Colon (tissue), 2 donors: ENCODE measurements around the gene ATP6V0B.

Experiments
- FAIRE-seq: peaks from 2 replicates; lab custom pipeline; 2012; peaks lifted over from hg19 to GRCh38; lab: Jason Lieb, UNC
- donor health status: control.
- donor health status: control.

Gene ATP6V0B

DNA sequence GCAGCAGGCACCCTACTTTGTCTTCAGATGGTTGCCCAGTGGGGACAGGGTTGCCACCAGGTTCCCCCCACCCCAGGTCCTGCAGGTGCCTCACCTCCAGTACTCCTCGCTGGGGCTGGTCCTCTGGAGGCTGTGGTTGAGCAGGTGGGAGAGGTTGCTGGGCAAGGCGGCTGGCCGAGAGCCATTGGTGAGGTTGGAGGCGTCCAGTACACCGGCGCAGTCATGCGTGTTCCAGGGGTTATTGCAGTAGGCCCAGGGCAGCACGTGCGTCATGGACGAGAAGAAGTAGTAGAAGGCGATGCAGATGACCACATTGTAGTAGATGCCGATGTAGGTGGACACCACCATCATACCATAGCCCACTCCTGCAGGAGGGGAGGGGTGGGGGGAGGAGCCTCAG lies 33.5 kb downstream of the ATP6V0B start:
- FAIRE-seq = no peak

DNA sequence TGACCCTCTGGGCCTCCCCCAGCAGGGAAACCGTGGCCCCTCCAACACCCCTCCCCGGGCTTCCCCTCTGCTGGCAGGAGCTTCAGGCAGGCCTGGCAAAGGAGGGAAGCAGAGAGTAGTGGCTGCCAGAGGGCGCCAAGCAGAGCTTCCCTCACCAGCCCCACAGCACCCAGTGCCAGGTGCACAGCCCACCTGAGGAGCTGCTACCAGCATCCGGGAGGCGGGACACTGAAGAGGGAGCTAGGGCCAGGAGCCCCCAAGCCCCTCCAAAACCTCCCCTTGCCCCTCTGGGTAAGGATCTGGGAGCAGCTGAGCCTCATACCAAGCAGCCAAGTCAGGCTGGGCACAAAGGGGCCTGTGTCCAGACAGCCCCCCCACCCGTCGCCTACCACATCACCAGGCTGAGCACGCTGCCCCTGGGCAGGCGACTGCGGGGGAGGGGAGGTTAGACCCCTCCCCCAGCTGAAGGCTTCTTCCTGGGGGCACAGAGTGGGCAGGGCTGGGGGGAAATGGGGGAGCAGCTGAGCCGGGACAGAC lies 36.2 kb downstream of the ATP6V0B start:
- FAIRE-seq = no peak

DNA sequence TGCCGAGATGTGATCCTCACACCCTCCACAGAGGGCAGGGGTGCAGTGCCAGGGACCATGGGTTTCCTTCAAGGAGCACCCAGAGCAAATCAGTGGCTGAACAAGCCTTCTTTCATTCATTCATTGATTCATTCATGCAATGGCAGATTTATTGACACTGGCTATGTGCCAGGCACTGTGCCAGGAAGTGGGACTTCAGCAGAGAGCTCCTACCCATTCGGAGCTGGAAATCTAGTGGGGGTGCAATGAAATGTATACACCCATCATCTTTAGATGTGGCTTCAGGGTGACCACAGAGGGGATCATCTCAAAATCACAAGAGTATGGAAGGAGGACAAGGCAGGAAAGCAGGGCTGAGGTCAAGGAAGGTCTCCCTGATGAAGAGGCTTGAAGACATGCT lies 37.6 kb downstream of the ATP6V0B start:
- FAIRE-seq = no peak

DNA sequence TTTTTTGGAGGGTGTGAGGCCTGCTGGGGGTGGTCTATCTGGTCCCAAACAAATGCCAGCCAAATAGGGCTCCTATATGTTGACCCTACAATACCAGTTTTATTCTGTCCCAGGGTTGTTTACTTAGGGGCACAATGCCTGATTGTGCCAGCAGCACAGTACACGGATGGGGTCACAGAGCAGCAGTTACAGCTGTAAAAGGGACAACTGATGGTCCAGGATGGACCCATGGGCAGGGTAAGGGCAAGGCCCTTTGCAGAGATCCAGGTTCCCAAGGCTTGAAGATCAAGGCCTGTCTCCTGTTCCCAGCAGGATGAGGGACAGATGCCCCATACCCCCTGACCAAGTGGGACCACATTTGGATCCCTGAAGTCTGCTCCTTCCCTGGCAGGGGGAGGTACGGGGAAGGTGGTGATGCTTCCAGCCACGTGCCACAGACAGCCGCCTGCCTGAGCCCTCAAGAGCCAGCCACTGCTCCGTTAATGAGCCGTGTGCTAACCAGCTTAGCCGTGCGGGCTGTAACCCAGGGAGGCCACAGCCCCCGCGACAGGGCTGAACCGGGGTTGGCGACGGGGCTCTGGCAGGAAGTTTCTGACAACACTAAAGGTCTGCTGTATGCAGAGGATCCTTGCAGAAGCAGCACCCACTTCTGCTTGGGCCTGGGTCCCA lies 38.3 kb downstream of the ATP6V0B start:
- no peak for FAIRE-seq

DNA sequence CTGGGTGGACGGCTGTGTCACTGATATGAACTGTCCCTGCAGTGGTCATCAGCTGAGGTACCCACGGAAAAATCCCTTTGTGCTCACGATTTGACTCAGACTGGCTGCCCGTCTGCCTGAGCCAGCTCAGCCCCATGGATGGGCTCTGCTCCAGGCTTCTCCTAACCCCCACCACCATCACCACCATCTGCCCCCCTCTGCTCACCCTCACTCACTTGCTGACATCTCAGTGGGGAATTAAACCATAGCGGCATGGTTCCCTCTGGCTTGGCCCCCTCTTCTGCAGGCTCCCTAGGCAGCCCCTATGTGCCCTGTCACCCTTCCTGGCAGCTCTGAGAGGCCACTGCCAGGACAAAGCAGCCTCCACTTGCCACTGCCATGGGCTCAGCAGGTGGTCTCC lies 39.2 kb downstream of the ATP6V0B start:
- FAIRE-seq = no peak

DNA sequence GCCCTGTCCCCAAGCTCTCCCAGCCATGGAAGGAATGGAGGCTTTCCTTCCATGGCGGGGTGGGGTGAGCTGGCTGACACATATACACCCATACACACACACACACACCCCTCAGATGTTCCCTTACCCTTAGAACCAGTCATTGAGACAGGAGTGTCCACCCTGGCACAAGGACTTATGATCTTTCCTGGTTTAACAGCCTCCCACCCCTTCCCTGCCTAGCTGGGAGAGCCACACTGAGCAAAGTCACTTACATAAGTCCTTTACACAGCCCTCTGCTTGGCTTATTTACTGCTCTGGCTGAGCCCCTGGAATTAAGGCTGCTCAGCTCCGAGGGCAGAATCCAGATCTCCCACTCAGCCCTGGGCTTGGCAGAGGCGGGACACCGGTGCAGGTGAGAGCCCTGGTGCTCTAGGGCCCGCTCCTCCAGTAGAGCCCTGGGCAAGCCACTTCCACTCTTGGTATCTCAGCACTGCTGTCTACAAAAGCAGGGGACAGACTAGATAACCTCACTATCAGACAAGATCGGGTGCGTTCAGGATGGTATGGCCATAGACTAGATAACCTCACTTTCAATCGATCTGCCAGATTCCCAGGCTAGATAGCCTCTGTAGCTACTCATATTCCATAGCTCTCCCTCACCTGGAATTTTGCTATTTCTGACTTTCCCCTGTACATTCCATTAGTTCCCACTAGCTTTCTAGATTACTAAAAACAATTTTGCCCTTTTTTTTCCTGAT lies 39.8 kb downstream of the ATP6V0B start:
- no peak for FAIRE-seq

DNA sequence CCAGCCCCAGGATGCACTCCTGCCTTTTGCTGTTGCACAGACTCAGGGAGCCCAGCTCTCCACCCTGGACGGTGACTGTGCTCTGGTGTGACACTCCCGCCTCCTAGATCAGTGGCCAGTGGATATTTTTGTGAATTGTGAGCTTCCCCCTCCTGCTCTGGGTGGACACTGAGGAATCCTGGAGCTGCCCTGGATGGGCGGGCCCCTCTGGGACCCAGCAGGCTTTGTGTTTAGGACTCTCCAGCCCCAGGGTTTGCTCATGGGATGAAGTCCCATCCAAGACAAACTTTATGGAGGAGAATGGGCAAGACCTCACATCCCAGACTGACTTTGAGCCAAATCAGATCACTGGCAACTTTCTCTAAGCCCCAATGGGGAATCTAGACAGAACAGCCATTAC lies 40.4 kb downstream of the ATP6V0B start:
- no peak for FAIRE-seq

DNA sequence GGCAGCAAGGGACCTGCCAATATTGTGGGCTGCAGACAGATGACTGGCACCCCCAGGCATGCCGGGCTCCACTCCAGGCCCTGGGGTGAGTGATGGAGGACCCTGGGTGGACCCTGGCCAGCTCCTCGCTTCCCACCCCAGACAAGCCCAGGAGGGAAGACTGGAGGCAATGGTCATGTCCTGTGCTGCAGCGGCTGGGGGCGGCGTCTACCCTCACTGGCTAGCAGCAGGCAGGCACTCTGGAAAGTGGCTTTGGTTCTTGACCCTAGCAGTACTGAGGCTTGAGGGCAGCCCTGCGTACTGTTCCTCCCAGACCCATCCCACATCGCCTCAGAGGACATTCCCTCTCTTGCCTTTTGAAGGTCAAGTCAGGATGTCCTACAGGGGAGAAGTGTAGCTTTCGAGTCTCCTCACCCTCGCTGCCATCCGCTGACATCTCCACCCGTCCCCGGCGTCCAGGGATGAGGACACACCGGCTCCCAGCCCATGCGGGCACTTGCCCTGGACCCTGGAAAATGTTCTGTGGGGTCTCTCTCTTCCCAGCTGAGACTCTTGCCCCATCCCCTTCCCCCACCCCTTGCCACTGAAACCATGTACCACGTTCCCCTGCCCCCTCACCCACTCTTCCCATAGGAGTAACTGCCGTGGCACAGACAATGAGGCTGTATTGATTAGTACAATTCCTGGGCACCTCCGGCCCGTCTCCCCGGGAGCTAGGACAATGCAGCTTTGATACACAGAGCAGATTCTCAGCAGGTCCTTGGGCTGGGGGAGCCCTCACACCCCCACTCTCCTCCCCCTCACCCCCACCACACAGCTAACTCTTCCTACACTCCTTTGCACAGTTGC lies 41.5 kb downstream of the ATP6V0B start:
- no peak for FAIRE-seq

DNA sequence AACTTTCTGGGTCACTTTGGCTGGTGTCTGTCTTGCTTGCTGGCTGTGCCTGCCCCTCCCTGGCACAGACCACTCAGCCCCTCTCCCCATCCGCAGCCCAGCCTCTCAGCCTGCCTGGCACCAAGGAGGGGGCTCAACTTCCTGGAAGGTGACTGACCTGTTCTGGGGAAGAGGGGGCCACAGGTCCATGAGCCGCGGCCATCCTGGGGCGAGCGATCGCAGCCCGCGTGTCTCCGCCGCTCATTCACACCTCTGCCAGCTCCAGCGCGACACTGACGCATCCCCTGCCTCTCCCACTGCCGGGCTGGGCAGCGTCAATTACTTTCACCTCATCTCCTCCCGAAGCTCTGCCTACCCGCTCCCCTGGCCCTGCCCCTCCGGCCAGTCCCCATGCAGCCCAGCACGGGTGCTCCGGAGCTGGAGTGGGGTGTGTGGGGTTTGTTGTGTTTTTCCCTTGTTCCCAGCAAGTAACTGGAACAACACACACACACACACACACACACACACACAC lies 42.2 kb downstream of the ATP6V0B start:
- no peak for FAIRE-seq

DNA sequence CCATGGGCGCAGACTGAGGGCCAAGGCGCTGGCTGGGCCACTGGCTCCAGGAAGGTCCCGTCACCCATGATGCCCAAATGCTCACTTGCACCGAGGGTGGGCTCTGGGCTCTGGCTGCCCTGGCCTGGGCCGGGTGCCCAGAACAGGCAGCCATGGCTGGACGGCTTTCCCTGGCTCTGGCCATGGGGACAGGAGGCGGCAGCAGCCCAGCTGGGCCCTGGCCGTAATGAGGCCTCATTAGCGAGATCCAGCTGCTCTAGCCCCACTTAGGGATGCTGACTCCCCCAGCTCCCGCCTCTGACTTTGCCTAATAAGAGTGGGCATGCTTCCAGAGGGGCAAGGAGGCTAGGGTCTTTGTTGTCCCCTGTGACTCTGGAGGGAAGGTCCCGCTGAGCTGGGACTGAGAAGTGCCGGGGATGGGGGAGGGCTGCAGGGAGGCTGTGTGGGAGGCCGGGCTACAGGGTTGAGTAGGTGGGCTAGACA lies 44.7 kb downstream of the ATP6V0B start:
- FAIRE-seq = no peak

DNA sequence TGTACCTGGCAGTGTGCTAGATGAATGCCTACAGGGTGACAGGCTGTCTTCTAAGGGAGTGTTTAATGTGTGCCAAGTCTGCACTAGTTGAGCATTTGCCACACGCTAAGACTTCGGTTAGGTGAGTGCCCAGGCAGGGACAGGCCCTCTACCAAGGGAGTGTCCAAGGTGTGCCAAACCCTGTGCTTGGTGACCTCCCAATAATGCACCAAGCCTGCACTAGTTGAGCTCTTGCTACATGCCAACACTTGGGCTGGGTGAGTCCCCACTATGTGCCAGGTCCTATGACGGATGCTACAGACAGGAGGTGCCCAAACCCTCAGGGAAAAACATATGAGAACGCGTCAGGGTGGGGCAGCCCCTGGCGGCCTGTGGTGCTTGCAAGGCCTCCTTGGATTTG lies 45.7 kb downstream of the ATP6V0B start:
- FAIRE-seq = no peak

DNA sequence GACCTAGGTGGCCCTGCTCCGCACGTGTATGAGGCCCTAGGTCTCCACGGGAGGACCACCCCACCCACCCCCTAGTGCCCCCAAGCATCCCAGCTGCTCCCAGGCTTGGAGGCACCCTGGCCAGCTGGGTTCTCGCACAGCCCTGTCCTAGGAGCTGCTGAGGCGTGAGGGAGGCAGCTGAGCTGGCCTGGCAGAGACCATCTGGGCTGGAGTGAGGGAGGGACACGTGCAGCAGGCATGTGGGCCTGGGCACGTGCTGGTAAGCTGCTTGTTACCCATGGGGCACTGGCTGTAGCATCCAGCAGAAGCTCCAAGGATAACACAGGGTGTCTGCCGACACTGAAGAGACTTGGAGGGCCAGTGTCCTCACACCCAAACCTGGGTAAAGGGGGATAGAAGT lies 46.4 kb downstream of the ATP6V0B start:
- no peak for FAIRE-seq

DNA sequence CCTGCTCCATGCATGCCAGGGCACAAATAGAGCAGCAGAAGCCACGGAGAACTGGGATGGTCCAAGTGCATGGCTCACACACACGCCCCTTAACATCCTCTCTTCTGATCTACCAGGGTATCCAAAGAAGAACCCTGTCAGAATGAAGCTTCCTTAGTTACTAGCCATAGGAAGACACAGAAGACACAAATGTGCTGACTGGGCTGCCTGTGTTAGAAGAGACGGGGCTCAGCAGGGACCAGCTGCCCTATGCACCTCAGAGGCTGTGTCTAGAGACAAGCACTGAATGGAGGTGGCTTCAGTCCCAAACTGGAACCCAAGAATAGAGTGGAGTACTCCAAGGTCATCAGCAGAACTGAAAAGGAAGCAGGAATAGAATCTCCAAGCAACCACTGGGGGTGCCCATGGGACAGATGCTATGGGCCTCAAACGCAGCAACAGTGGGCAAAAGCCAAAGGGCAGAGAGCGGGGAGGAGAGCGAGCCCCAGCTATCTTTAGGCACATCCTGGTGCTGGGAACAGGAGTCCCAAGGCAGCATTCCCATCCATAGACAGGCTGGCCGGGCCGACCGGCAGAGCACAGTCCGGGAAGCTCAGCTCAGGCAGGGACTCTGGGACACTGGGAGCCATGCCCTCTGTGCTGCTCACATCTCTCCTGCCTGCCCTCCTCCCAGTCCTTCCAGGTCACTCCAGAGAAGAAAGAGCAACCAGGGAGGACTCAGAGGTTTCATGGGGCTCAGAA lies 47.0 kb downstream of the ATP6V0B start:
- no peak for FAIRE-seq

DNA sequence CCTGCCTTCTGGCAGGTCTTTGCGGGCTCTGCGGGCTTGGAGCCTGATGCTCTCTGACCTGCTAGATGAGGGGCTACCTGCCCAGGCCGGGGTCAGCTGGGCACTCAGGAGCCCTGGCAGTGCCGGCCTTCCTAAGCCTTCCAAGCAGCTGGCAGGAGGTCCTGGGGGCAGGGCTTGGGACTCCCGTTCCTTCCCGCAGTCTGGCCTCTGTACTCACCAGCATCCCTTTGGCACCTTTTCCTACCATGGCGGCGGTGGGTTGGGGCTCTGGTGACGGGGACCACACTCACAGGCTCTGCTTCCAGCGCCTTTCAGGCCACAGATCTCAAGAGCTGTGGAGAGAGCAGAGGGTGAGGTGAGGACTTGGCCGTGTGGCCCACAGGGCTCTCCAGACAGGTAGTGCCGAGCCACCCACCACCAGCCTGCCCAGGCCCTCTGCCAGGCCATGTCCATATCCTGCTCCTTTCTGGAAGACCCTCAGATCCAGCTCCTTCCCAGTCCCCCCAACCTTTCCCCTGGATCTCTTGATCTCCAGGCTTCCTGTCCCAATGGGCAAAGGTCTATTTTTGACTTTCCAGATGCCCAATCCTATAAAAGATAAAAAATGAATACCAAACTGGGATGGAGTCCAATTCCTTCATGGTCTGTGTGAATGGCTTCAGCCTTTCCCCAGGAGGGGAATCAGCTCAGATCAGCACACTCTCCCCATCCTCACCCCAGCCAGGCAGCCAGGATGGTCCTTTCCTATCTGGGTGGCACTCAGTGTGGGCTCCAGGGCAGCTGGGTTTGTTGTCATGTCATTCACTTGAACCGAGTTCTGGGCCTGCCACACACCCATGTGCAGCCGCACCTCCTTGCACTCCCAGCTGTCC lies 49.5 kb downstream of the ATP6V0B start:
- FAIRE-seq = no peak

DNA sequence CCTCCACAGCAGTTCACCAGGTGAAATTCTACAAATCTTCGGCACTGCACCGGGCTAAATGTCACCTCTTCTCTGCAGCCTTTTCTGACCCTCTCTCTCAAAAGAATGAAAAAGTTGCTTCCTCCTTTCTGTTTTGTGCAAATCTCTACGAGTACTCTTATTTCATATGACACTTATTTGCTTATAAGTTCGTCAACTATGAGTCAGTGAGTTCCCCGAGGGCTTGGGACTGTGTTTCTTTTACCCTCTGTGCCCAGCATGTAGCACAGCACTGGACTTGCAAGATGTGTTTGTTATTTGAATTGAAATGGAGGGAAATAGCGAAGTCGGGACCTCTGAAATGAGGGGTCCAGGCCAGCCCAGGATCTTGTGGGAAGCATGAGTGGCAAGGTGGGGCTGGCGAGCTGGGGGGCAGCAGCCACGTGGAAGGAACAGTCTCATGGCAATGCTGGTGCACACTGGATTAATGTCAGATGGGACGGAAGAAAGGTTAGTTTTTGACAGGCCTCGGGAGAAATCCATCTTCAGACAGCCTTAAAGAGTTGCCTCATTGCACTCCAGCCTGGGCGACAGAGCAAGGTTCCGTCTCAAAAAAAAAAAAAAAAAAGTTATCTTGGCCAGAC lies 50.3 kb downstream of the ATP6V0B start:
- FAIRE-seq = no peak

DNA sequence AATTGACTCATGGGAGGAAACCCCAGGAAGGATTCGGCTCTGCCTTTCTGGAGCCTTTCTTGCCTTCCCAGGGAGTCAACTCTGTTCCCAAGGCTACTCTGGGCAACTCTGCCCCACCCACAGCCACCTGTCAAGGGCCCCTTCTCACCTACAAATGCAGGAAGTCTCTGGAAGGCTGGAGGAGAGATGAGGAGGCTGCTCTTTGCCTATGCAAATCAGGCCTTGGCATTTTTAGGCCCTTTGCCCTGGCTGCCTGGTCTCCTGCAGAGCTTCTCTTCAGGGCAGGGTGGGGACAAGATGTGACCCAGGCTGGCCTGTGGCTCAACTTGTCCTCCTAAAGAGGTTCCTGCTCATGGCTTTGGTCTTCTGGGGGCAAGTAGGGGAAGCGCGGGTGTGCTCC lies 51.1 kb downstream of the ATP6V0B start:
- no peak for FAIRE-seq

DNA sequence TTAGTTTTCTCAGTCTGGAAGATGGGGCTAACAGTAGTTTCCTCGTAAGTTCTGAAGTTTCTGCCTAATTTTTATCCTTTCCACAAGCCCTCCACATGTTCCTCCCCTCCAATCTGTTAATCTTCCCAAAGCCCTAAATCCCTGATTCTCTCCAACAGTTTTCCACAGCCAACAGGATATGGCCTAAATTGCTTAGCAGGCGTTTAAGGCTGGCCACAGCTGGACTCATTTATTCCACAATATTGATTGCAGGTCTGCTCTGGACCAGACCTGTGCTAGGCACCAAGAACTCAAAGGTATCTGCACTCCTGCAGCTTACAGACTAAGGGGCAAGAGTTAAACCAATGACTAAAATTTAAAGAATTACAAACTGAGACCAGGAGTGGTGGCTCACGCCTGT lies 52.6 kb downstream of the ATP6V0B start:
- FAIRE-seq = no peak
